Heart right ventricle (tissue), 16 donors: ENCODE results near the gene SHISA7. TPM values are rescaled to one million over a fixed set of nuclear protein-coding genes. Genes with fewer than 3 reads are reported as not detected.

Experiments used
- ATAC-seq, 8 donors: fragments of 200-7000 bp; cut with Tn5 transposase; one replicate each; pipeline ENCODE4 v1.9.1; 2020; ENCODE audit warnings: mild to moderate bottlenecking in 8 of 8, moderate library complexity in 8 of 8, moderate number of reproducible peaks in 1 of 8
- DNase-seq, 2 donors: peaks; one replicate each; pipeline ENCODE4 v3.0.0-alpha.2; 2020
- H3K27ac ChIP-seq, 10 donors: fragments of 200-600 bp; sonication (generic) in 2 of 10; one replicate each; pipeline versions ENCODE4 v1.5.0 to v1.8.0; 2020 to 2022; ENCODE audit warnings: mild to moderate bottlenecking in 3 of 10
- H3K27me3 ChIP-seq, 7 donors: fragments of 200-600 bp; one replicate each; pipeline ENCODE4 v1.8.0; 2021 to 2022; ENCODE audit warnings: mild to moderate bottlenecking in 2 of 7
- H3K36me3 ChIP-seq, 9 donors: fragments of 200-600 bp; sonication (generic) in 1 of 9; one replicate each; pipeline versions ENCODE4 v1.5.0 to v1.8.0; 2020 to 2022; ENCODE audit warnings: mild to moderate bottlenecking in 2 of 9
- H3K4me1 ChIP-seq, 9 donors: fragments of 200-600 bp; sonication (generic) in 1 of 9; one replicate each; pipeline versions ENCODE4 v1.5.0 to v1.8.0; 2020 to 2022; ENCODE audit warnings: mild to moderate bottlenecking in 4 of 9
- H3K4me3 ChIP-seq, 10 donors: fragments of 200-600 bp; sonication (generic) in 2 of 10; one replicate each; pipeline versions ENCODE4 v1.5.0 to v1.8.0; 2020 to 2022; ENCODE audit warnings: mild to moderate bottlenecking in 7 of 10, moderate library complexity in 2 of 10
- H3K9me3 ChIP-seq, 11 donors: fragments of 200-600 bp in 10 of 11; sonication (generic) in 2 of 11; one replicate each; pipeline versions ENCODE4 v1.5.0 to v1.8.0; 2013 to 2022; ENCODE audit warnings: mild to moderate bottlenecking in 2 of 11, control low read depth in 1 of 11, moderate library complexity in 1 of 11
- WGBS, 2 donors: extraction: QIAGEN DNeasy Blood & Tissue Kit; methylation state at CpG; one replicate each; pipeline ENCODE4 v1.1.7; 2013; ENCODE audit warnings: inconsistent platforms in 1 of 2; 5-methylcytosine and 5-hydroxymethylcytosine counted together
- intact Hi-C, 10 donors: fragments of 100-400 bp; cut with DNase I; formaldehyde crosslinking; loops; one replicate each; pipeline versions ENCODE4 v1.11.1 to v1.14.2; 2022
- polyA plus RNA-seq, 2 donors: library from polyadenylated mRNA; stranded (reverse); fragments of 200-250 nt; gene quantifications; one replicate each; pipeline ENCODE4 v1.2.3, GENCODE V29; 2013
- total RNA-seq, 10 donors: library from RNA; stranded (reverse); fragmentation: NEBNext Ultra II Directional in 3 of 10; extraction: Animal tissue kit (Norgen Biotek cat#: 25700) in 3 of 10; gene quantifications; one replicate each; pipeline versions ENCODE4 v1.2.1 to v1.2.4, GENCODE V29; 2021 to 2023
- TF ChIP-seq, protein P1 (sequence below), 9 donors: fragments of 200-600 bp; sonication (generic) in 2 of 9; IDR thresholded peaks; one replicate each; pipeline versions ENCODE4 v1.5.0 to v1.8.0; 2021 to 2022; ENCODE audit warnings: antibody characterized with exemption in 9 of 9, mild to moderate bottlenecking in 5 of 9, moderate library complexity in 1 of 9
- donor health status: Arrhythmogenic right ventricular cardiomyopathy.
- donor health status: ischemic (EF 13 %, LVEDD 7.1; RV severe dilation, severe dysfunction).
- donor health status: healthy with polysubstance abuse.
- donor health status: DM: no; HTN: yes; CAD: no.
- donor health status: DM: no; HTN: no; CAD: no.
- donor health status: ischemic (EF 25% LVEDD 6.9; RV normal size, moderate dysfunction).
- donor health status: ischemic (EF 25% LVEDD 5.7; RV mildly dilated, moderate dysfunction).
- donor health status: healthy.
- donor health status: DM: yes; HTN: yes; CAD: no.
- donor health status: Ischemic cardiomyopathy.
- donor health status: ischemic (EF 35%, LVEDD 5.7; RV mildly dilated, moderate dysfunction).
- donor health status: nonischemic (EF 11% LVEDD 7.7; RV severe dilation, severe dysfunction).
- donor health status: DM: yes; HTN: yes; CAD: no.
- donor health status: PGD.
- donor health status: ischemic (EF 29% LVEDD 5.4; RV normal size, mild dysfunction).
- donor health status: nonischemic (EF 23%, LVEDD 6.1; RV moderate dilation, normal function).

SHISA7 gene
- total and polyA plus RNA-seq, 12 donors = under 0.01 TPM; not detected in 11

DNA sequence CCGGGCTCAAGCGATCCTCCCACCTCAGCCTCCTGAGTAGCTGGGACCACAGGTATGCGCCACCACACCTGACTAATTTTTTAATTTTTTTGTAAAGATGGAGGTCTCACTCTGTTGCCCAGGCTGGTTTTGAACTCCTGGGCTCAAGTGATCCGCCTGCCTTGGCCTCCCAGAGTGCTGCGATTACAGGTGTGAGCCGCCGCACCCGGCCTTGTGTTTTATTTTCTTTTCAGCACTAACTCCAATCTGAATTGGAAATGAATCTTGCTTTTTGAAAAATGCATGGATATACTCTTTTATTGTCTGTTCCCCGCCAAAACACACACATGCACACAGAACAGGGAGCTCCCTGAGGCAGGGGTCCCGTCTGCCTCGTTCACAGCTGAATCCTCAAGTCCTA is 19.6 kb upstream of the SHISA7 start:
- H3K9me3 ChIP-seq = no peaks in the 10 kb centered on the region
- TF ChIP-seq, protein P1, sequence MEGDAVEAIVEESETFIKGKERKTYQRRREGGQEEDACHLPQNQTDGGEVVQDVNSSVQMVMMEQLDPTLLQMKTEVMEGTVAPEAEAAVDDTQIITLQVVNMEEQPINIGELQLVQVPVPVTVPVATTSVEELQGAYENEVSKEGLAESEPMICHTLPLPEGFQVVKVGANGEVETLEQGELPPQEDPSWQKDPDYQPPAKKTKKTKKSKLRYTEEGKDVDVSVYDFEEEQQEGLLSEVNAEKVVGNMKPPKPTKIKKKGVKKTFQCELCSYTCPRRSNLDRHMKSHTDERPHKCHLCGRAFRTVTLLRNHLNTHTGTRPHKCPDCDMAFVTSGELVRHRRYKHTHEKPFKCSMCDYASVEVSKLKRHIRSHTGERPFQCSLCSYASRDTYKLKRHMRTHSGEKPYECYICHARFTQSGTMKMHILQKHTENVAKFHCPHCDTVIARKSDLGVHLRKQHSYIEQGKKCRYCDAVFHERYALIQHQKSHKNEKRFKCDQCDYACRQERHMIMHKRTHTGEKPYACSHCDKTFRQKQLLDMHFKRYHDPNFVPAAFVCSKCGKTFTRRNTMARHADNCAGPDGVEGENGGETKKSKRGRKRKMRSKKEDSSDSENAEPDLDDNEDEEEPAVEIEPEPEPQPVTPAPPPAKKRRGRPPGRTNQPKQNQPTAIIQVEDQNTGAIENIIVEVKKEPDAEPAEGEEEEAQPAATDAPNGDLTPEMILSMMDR (IDR thresholded peaks at IDR 0.05) = no peak
- DNase-seq (no peak), ATAC-seq (no peak)
- H3K36me3 ChIP-seq = no peaks in the 10 kb centered on the region
- intact Hi-C loops = loop anchor here in 1 of 10 donors (5.0 kb wide), 1 partner anchor 75 kb away; the partner anchor contains the start of gene RPL28
- WGBS, 2 donors = 81 to 86% methylated on average over 11 of the region's 11 CpGs
- H3K27me3 ChIP-seq = no peaks in the 10 kb centered on the region
- peak overlapping the region in 1 of 10 donors; percentile 86 for H3K4me3 ChIP-seq
- H3K4me1 ChIP-seq = peaks cover 0 to 36% (median 21%) of the 10 kb centered on the region in 9 donors
- H3K27ac ChIP-seq = no peak overlapping the region

DNA sequence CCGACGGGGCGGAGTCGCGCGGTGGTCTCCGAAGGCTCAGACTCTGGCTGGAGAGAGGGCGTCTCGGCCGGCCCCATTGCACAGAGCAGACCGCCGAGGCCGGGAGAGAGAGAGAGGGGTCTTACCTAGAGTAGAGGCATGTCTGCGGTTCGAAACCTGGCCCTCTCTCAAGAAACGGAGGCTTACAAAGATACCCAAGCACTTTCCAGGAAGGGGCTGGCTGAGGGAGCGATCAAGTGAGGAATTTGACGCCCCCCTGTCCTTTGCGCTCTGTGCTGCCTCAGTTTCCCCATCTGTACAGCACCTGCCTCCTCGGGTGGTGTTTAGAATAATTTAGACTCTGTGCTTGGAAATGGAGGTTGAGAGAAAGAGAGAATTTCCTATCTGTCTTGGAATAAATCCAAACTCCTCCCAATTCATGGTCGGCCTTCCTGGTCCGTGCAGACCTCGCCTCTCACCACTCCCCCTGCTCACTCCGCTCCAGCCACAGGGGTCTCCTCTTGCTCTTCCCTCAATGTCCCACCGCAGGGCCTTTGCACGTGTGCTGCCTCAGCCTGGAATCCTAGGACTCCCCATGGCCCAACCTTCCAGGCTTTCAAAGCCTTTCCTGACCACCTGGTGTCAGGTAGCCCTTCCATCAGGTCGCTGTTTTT is 19.0 kb upstream of the SHISA7 start:
- peaks cover 0 to 30% (median 17%) of the 10 kb centered on the region in 9 donors for H3K4me1 ChIP-seq
- 11 to 12% methylated on average over 24 to 27 of the region's 27 CpGs for WGBS, 2 donors
- DNase-seq (no peak), ATAC-seq (no peak)
- H3K9me3 ChIP-seq = no peaks in the 10 kb centered on the region
- TF ChIP-seq, protein P1 (IDR thresholded peaks at IDR 0.05) = no peak
- no peaks in the 10 kb centered on the region for H3K27me3 ChIP-seq
- intact Hi-C loops = loop anchor here in 1 of 10 donors (5.0 kb wide), 1 partner anchor 75 kb away; the partner anchor contains the start of gene RPL28
- no peaks in the 10 kb centered on the region for H3K36me3 ChIP-seq
- peak overlapping the region; percentile 41 to 86 (median 74) for H3K4me3 ChIP-seq
- peak overlapping the region in 9 of 10 donors; percentile 58 to 95 (median 76) for H3K27ac ChIP-seq

DNA sequence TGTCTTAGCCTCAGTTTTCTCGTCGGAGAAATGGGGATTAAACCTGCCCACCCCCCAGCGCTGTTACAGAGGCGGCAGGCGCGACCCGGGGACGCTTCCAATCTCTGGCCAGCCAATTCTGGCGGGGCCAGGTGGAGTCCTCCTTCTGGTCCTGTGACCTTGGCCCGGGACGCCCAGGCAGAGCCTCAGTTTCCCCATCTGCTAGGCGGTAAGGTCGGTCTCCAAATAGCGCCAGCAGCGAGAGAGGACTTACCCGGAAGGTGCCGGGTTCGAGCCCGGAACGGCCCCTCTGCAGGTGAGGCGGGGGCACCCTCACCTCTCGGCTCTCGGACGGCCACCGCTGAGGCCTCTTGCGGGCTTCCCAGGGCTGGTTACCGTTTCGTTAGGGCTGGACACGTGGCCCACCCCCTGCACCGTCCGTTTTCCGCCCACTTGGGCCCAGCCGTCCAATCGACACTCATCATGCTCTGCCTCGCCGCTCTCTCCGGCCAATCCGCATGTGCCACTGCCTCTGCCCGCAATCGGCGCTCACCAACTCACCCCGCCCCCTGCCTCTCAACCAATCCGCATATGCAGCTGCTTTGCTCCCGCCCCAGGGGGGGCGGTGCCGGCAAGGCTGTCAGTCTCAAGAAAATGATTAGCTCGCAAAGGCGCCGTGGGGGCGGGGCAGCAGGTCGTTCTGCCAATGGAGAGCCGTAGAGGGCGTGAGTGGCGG is 18.3 kb upstream of the SHISA7 start, which contains the start of gene ISOC2:
TSS of gene ISOC2 (minus strand) at position 384 of the 715 bp plus-strand sequence. CDS start 5,156 bp downstream, outside the sequence.
- intact Hi-C loops = loop anchor here in 1 of 10 donors (5.0 kb wide), 1 partner anchor 74 kb away; the partner anchor contains the start of gene RPL28

More for the DNA sequence above, 18.3 kb upstream of the SHISA7 start, which contains the start of gene ISOC2:
- ATAC-seq = peak; percentile 94 to 97 (median 95)
- no peaks in the 10 kb centered on the region for H3K9me3 ChIP-seq
- peak within 1 kb of the TSS; percentile 48 to 86 (median 78) for H3K4me3 ChIP-seq
- TF ChIP-seq, protein P1 (IDR thresholded peaks at IDR 0.05) = peak in 2 of 9 donors; percentile 9 to 11
- H3K36me3 ChIP-seq = peaks cover 0 to 1% (median 0%) of the 10 kb centered on the region in 9 donors
- H3K27ac ChIP-seq = peak within 1 kb of the TSS; percentile 72 to 95 (median 88)
- WGBS, 2 donors = 1% methylated on average over 54 of the region's 54 CpGs
- no peaks in the 10 kb centered on the region for H3K27me3 ChIP-seq
- peak; percentile 100 for DNase-seq
- peaks cover 0 to 29% (median 17%) of the 10 kb centered on the region in 9 donors for H3K4me1 ChIP-seq
